Measurements from ENCODE around the gene CDH23.

CDH23 gene

DNA sequence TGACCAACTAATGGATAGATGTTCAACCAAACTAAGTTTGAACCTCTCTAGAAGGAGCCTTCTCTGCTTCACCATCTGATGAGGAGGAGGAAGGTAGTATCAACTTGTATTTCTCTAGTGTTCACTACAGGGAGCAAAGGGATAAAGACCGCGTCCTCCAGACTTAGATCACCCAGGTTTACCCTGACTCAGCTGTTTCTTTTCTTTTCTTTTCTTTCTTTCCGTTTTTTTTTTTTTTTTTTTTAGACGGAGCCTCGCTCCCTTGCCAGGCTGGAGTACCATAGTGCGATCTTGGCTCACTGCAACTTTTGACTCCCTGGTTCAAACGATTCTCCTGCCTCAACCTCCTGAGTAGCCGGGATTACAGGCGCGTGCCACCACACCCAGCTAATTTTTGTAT, 263.0 kb downstream of the CDH23 start:
- ChIA-PET CTCF (no interaction called here), POLR2A (ENCODE audit: low non-redundant PET) (no interaction called here)
- no peak overlapping the region for H3K27ac ChIP-seq
- TF ChIP-seq, protein P1, sequence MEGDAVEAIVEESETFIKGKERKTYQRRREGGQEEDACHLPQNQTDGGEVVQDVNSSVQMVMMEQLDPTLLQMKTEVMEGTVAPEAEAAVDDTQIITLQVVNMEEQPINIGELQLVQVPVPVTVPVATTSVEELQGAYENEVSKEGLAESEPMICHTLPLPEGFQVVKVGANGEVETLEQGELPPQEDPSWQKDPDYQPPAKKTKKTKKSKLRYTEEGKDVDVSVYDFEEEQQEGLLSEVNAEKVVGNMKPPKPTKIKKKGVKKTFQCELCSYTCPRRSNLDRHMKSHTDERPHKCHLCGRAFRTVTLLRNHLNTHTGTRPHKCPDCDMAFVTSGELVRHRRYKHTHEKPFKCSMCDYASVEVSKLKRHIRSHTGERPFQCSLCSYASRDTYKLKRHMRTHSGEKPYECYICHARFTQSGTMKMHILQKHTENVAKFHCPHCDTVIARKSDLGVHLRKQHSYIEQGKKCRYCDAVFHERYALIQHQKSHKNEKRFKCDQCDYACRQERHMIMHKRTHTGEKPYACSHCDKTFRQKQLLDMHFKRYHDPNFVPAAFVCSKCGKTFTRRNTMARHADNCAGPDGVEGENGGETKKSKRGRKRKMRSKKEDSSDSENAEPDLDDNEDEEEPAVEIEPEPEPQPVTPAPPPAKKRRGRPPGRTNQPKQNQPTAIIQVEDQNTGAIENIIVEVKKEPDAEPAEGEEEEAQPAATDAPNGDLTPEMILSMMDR (conservative IDR thresholded peaks at IDR 0.05; ENCODE audit: low read depth), result no peak
- DNase-seq (ENCODE audit: low spot score), result no peak

DNA sequence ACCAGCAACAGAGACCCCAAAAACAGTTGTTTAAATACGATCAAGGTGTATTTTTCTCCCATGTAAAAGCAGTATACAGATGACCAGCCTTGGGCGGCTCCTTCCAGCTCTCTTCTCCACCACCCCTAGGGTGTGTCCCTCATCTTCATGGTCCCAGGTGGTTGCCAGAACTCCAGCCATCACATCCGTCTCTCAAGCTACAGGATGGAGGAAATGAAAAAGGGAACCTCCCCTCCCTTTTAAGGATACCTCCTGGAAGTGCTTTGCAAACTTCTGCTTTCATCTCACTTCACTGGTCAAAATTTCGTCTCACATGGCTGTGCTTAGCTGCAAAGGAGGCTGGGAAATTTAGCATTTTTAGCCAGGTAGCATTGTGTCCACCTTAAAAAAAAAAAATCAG, 263.6 kb downstream of the CDH23 start:
- CTCF ChIA-PET, result interaction anchor here (0.7 kb wide), 1 partner anchor 34 kb away, joined by 3 read pairs; no protein-coding TSS in a partner anchor
- TF ChIP-seq, protein P1 (conservative IDR thresholded peaks at IDR 0.05; ENCODE audit: low read depth), result no peak
- no peak for DNase-seq (ENCODE audit: low spot score)
- POLR2A ChIA-PET (ENCODE audit: low non-redundant PET), result no interaction called here
- H3K27ac ChIP-seq, result no peak overlapping the region

DNA sequence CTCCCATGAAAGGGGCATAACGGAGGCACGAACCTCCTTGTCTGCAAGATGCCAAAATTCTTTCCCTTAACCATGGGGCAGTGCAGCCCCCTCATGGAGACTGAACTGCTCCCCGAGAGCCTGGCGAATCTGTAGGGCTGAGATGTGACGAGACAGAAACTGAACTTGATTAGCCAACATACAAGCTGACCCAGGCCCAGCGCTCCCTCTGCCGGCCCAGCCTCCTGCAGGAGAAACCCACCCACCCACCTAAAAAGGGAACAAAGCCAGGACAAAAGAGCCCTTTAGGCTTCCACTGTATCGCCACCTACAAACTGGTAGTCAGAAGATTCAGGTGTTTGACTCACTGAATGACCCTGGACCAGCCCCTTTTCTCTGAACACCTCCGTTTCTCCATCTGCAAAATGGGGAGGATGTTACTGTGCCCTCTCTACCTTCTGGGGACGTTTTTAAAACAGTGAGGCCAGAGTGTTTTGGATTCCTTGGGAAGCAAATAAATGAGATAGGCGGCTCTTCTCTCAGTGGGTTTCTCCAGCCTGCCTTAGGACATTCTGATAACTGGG, 264.4 kb downstream of the CDH23 start:
- no peak overlapping the region for H3K27ac ChIP-seq
- POLR2A ChIA-PET (ENCODE audit: low non-redundant PET), result no interaction called here
- CTCF ChIA-PET, result interaction anchor here (0.7 kb wide), 1 partner anchor 33 kb away, joined by 3 read pairs; no protein-coding TSS in a partner anchor
- DNase-seq (ENCODE audit: low spot score), result no peak
- TF ChIP-seq, protein P1 (conservative IDR thresholded peaks at IDR 0.05; ENCODE audit: low read depth), result no peak

DNA sequence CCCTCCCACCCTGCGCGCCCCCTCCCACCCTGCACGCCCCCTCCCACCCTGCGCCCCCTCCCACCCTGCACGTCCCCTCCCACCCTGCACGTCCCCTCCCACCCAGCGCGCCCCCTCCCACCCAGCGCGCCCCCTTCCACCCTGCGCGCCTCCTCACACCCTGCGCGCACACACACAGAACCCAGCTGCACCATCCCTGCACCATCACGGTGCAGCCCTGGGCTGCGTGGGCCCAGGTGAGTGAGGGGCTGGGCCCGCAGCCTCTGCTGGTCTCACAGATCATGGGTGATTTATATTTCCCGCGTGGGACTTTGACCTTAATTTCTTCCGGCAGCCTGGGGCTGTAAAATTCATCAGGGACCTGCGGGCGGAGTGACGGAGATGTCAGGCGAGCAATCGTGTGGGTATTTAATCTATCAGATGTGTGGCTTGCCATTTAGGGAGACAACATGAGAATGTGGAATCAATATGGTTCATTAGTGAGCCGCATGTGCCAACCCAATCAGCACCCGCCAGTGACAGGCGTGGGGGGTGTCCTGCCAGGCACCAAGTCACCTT, 265.1 kb downstream of the CDH23 start:
- DNase-seq (ENCODE audit: low spot score), result no peak
- no peak overlapping the region for H3K27ac ChIP-seq
- CTCF ChIA-PET, result no interaction called here
- POLR2A ChIA-PET (ENCODE audit: low non-redundant PET), result no interaction called here
- TF ChIP-seq, protein P1 (conservative IDR thresholded peaks at IDR 0.05; ENCODE audit: low read depth), result no peak

DNA sequence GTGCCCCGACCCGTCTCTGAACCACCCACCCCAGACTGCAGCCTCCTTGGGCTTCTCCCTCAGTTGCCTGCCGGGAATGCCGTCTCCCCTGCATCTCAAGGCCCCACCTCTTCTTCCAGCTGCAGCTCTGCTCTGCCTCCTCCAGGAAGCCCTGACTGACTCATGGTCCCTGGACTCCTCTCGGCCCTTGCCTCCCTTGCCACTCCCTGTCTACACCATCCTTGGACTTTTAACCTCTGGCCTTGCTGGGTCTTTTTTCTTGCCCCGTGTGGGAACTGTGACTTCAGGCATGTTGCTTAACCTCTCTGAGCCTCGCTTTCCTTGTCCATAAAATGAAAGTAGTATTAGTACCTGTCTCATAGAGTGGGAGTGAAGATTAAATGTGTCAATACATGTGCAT, 266.6 kb downstream of the CDH23 start:
- CTCF ChIA-PET, result no interaction called here

DNA sequence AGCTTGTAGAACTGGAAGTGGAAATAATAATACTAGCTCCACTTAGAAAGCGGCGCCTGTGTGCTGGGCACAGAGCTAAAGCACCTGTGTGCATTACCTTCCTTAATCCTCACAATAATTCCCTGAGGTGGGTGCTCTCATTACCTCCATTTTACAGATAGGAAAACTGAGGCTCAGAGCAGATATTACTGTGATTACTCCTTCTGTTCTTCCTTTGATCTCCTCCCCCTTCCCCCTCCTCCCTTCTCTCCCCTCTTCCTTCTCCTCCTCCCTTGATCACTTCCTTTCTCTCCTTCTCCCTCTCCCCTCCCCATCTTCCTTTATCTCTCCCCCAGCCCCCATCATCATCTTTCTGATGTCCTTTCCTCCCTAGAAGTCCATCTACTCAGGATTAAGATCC, 267.9 kb downstream of the CDH23 start:
- CTCF ChIA-PET, result no interaction called here
- H3K27ac ChIP-seq, result no peak overlapping the region
- DNase-seq (ENCODE audit: low spot score), result no peak
- POLR2A ChIA-PET (ENCODE audit: low non-redundant PET), result no interaction called here
- TF ChIP-seq, protein P1 (conservative IDR thresholded peaks at IDR 0.05; ENCODE audit: low read depth), result no peak

More for the DNA sequence above, 266.6 kb downstream of the CDH23 start:
- DNase-seq (ENCODE audit: low spot score), result no peak
- POLR2A ChIA-PET (ENCODE audit: low non-redundant PET), result no interaction called here
- TF ChIP-seq, protein P1 (conservative IDR thresholded peaks at IDR 0.05; ENCODE audit: low read depth), result no peak
- no peak overlapping the region for H3K27ac ChIP-seq

All from RWPE1 (cell line).